Bone marrow (tissue), 2 donors: ENCODE measurements around the gene ATXN1.
A peak's percentile ranks its signal among the peaks of the same experiment; 100 is the strongest.
"Not testable (repeated sequence)": the region's sequence is repeated elsewhere in the genome, so short reads cannot be mapped to it uniquely, and the experiment has no call there.

Experiments used
- DNase-seq, 2 donors: peaks; one replicate each; lab custom pipeline; 2025; lab: John Stamatoyannopoulos, UW

ATXN1 gene

GRCh38 chr6:16409531-16410441, 351.5 kb downstream of the ATXN1 start:
- DNase-seq, result peak in 1 of 2 donors; percentile 40

DNA sequence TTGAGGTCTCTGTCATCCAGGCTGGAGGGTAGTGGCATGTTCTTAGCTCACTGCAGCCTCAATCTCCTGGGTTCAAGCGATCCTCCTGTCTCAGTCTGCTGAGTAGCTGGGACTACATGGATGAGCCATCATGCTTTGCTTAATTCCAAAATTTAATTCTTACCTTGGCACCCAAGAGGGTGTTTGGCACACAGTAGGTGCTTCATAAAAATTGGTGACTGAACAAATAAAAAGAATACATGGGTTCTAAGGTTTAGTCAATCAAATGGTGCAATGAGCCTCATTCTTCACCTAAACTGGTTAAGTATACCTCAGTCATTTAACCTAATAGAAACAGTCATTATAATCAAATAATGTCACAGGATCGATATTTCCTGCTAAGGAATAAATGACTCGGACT, 352.5 kb downstream of the ATXN1 start:
- no peak for DNase-seq

GRCh38 chr6:16406966-16407365, 354.3 kb downstream of the ATXN1 start:
- DNase-seq, result no peak

DNA sequence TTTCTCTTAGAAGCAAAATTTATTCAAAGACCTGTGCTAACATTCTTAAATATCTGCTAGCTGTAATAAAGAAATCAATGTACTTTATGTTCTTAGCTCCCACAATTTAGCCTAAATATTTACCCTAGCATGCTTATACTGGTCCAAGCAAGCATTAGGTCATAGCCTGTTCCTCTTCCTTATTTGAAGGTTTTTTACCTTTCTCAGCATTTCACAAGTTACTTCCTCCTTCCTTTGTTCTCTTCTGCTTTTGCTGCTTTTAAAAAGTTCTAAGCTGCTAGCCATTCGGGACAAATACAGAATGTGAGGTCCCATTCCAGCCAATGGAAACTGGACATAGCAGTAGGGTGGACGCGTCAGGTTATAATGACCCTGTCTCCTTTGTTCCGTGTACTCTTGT, 354.7 kb downstream of the ATXN1 start:
- DNase-seq, result peak in 1 of 2 donors; percentile 4

- no peak for DNase-seq
Observed at GRCh38 chr6:16405375-16405774, 355.9 kb downstream of the ATXN1 start.

DNA sequence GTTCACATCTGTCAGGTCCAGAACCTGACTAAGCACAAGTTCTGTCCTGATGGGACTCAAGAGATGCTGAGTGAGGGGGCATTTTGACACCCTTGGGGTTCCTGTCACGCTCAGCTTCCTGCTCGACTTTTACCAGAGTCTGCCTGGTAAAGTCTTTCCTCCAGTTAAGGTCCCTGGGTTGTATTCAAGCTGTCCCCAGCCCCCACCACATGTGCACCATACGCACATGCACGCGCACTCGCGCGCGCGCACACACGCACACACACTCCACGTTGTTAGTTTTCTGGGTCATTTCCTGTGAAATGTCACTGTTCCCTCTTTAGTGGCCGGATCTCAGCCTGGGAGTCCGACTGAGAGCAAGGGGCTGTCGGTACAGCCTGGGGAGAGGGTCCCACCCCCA, 356.8 kb downstream of the ATXN1 start:
- no peak for DNase-seq

DNA sequence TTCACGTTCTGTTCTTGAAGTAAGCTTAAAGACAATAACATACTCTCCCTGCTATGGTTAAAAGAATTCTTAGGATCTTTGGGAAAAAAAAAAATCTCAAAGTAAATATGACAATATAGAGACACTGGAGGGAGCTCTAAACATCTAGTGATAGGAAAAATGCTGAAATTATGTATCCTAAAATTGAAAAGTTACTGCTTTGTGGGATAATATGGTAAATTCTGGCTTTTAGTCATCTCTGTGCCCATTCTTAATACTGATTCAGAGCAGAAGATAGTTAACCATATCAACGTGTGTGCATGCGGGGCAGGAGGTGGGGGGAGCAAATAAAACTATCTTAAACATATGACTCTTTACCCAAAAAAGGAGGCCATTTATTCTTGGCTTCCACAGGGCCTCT, 357.4 kb downstream of the ATXN1 start:
- no peak for DNase-seq

- no peak for DNase-seq
Observed at GRCh38 chr6:16402581-16402900, 358.7 kb downstream of the ATXN1 start.

GRCh38 chr6:16400248-16400760, 361.0 kb downstream of the ATXN1 start:
- no peak for DNase-seq

DNA sequence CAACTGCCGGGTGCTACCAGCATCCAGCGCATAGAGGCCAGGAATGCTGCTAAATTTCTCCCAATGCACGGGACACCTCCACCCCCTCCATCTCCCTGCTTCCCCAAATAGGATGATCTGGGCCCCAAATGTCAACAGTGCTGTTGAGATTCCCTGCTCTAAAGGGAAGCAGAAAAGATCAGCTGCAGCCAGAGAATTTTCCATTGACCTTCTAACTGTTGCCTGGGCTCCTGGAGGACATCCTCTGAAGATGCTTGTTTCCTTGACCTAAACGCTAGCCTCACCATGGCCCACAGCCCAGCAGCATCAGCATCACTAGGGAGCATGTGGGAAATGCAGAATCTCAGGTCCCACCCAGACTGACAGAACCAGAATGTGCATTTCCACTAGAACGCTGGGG, 361.6 kb downstream of the ATXN1 start:
- DNase-seq, result no peak

DNA sequence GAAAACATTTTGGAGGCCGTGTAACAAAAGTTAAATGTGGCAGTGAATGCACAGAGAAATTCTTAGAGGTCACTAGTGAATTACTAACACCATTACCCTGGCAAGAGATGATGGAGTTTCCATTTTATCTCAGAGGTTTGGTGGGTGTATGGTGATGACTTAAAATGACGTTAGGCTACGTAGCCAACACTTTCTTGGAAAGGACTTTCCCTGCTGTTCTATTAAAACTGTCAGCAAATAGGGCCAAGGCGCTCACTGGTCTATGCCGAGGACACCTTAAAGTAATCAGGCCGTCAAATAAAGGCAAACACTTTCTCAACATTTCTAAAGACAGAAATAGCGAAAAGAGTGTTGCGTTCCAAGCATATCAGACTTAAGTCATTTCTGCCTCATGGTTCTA, 362.1 kb downstream of the ATXN1 start:
- no peak for DNase-seq

- no peak for DNase-seq
Observed at GRCh38 chr6:16398587-16398986, 362.7 kb downstream of the ATXN1 start.

GRCh38 chr6:16397623-16398022, 363.6 kb downstream of the ATXN1 start:
- no peak for DNase-seq

- DNase-seq, result no peak
Observed at GRCh38 chr6:16396497-16397319, 364.6 kb downstream of the ATXN1 start.

GRCh38 chr6:16394632-16395031, 366.6 kb downstream of the ATXN1 start:
- DNase-seq, result no peak

GRCh38 chr6:16393326-16393725, 367.9 kb downstream of the ATXN1 start:
- DNase-seq, result no peak

GRCh38 chr6:16392010-16392409, 369.2 kb downstream of the ATXN1 start:
- no peak for DNase-seq

DNA sequence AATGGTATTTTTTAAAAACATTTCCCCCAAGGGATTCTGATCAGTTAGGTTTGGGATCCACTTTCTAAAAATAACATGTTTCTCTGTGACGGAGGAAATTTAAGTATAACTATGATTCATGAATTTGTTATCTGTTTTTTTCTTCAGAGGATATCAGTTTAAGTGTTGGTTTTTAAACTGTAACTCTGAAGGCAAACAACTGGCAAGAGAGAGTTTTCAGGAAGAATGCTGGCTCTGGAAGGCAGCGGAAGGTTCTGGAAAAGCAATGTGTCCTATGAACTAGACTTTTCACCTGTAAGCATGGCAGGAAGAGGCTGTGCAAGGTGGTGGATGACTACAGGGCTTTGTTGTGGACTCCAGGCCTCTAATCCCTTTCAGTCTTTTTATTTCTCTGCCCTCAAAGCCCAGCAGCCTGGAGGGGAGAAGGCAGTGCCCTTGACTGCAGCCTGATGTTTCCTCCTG, 369.8 kb downstream of the ATXN1 start:
- no peak for DNase-seq

- not testable (repeated sequence) for DNase-seq
Observed at GRCh38 chr6:16390909-16391450, 370.3 kb downstream of the ATXN1 start.

DNA sequence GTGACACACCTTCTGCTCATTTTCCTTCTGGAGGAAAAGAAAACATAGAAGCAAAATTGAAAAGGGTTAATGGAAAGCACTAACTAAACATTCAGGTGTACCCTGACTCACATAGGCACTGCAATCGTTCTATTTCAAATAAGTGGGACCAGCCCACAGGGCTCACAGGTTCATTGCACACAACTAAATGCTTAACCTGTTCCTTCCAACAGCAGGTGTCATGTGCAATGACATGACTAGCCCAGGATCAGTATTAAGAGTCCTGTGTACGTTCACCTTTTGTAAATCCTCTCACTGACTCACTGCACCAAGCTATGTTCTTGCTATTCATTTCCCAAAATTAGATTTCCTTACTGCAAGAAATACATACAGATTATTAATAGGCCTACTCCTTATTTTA, 371.6 kb downstream of the ATXN1 start:
- no peak for DNase-seq

- DNase-seq, result no peak
Observed at GRCh38 chr6:16388488-16388887, 372.8 kb downstream of the ATXN1 start.

DNA sequence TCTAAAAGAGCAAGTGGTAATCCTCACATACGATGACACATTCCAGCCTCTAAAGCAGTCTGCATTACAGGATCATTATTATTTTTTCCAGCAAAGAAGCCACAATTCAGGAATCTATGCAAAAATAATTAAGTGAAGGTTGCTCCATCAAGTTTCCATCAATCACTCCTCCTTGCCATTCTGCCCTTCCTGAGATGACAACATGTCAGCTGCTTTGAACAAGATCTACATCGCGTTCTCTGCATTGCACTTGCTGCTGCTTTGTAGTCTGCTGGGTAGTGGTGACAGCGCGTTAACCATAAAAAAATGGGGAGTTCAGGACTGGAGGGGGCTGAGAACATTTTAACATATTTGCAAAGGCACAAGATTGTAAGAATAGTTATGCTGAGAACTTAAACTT, 375.2 kb downstream of the ATXN1 start:
- DNase-seq, result no peak
